Measurements from ENCODE around the gene PXDC1.
"Not testable (repeated sequence)": the region's sequence is repeated elsewhere in the genome, so short reads cannot be mapped to it uniquely, and the experiment has no call there.

The PXDC1 gene

DNA sequence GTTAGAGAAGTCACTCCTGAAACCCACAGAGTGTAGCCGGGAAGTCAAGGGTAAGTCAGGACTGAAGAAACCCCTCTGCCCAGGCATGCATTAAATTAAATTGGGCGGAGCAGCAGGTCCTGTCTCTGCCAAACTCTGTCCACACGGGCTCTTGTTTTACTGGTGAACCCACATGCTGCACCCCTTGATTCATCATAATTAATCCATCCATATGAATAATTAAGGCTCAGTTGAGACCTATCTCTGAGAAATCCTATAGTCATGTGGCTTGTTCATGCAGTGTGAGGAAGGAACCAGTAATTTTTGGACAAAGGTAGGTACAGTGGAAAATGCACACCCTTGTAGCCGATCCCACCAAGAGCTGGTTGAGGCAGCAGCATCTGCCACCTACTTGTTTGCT lies 43.0 kb downstream of the PXDC1 start:
- no peak for DNase-seq (ENCODE audit: low spot score)

DNA sequence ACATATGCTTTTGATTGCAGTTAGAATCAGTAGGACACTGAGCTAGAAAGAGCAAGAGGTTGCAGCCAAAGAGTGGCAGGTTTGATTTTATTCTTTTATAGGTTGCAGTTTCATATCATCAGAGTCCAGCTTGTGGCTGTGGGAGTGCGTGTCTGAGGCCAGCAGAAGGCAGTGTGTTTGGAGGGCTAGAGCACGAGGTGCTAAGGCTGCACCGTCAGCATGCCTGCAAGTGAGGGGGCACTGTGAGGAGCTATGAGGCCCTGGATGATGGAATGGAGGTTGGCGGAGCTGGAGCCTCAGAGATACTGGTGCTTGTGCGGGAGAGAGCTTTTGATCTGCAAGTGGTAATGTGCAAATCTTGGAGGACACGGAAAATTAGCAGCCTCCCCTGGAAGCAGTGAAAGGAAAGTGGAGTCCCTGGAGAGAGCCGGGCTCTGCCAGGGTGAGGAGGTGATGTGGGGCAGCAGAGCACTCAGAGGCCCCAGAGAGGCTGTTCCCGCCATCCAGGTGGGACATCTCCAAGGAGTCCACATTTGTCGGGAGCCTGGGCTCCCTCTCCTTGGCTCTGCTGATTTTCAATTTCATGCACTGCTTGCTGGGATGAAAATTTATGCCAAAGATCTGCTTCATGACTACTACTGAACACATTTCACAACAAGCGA lies 43.6 kb downstream of the PXDC1 start:
- DNase-seq (ENCODE audit: low spot score): no peak

DNA sequence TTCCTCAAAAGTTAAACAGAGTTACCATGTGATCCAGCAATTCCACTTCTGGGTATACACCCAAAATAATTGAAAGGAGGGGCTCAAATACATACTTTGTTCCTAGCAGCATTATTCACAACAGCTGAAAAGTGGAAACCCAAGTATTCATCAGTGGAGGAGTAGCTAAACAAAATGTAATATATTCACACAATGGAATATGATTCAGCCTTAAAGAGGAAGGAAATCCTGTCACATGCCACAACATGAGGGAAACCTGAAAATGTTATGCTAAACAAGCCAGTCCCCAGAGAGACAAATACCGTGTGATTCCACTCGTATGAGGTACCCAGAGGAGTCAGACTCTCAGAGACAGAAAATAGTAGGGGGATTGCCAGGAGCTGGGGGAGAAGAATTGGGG lies 44.5 kb downstream of the PXDC1 start:
- DNase-seq (ENCODE audit: low spot score): no peak

DNA sequence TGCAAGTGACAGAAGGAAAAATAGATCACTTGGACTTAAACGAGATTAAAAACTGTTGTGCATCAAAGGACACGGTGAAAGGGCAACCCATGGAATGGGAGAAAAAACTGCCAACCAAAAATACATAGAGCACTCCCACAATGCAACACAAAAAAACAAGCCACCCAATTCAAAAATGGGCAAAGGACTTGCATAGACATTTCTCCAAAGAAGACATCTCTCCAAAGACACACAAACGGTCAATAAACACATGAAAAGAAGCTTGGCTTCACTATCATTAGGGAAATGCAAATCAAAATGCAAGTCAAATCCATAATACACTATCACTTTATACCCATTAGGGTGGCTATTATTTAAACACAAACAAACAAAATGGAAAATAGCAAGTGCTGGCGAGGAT lies 45.0 kb downstream of the PXDC1 start:
- no peak for DNase-seq (ENCODE audit: low spot score)

DNA sequence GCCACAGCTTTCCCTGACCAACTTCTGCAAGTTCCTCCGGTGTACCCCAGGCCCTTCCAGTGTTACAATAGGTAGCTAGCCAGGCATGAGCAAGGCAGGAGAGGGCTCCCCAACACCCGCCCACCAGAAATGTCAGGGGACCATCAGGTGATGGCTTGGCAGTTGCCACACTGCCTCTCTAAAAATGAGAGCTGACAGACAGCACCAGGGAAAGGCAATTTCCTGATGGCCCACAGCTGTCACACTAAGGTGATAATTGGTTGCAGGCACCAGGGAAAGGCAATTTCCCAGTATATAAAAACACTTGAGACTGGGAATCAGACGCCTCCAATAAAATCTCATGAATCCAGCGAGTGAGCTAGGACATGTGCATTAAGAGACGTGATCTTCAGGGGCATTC lies 49.9 kb downstream of the PXDC1 start:
- no peak for DNase-seq (ENCODE audit: low spot score)

DNA sequence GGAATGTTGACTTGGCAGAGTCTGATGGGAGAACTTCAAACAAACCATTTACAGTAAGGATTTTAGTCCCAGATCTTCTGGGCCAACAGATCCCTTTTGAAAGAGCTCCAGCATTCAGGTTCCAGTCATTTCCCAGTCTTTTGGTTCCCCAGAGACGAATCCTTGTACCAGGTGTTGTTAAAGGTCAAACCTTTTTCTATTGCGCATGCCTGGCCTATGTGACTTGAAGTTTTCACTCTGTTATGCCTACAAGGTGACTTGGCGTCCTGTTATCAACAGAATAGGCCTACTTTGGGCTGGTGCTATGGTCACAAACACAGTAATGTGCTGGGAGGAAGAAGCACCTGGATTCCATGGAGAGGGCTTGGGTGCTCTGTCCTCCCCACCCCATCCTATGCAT lies 52.3 kb downstream of the PXDC1 start:
- no peak for DNase-seq (ENCODE audit: low spot score)

DNA sequence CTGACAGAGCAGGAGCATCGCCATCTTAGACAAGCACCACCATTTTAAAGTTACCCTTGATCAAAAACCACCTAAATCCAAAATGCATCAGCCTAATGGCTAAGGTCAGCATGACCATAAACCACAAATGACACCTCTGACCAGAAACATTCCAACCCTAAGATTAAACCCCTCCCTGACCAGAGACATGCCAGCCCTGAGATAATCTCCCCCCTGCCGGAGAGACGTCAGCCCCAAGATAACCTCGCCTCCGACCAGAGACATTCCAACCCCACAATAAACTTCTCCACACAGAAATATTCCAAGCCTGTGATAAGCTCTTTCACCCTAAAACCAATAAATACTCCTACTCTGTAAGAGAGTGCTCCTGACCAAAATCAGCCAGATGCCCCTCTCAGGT lies 53.5 kb downstream of the PXDC1 start:
- DNase-seq (ENCODE audit: low spot score): no peak

DNA sequence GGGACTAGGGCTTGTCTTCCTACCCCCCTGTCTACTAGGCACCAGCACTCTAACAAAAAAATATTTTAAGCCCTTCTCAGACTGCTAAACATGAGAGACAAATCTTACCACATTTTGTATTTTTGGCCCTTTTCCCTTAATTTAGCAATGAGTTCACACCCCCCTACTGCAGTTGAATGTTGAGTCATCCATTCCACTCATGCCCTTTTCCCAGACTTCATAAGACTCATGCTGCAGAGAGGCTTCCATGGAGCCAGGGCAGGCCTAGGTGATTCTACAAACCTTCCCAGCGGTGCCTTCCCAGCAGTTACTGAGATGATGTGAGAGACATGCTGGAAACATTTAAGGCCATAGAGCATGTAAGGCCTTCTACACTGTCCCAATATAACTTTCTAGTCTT lies 53.9 kb downstream of the PXDC1 start:
- no peak for DNase-seq (ENCODE audit: low spot score)

DNA sequence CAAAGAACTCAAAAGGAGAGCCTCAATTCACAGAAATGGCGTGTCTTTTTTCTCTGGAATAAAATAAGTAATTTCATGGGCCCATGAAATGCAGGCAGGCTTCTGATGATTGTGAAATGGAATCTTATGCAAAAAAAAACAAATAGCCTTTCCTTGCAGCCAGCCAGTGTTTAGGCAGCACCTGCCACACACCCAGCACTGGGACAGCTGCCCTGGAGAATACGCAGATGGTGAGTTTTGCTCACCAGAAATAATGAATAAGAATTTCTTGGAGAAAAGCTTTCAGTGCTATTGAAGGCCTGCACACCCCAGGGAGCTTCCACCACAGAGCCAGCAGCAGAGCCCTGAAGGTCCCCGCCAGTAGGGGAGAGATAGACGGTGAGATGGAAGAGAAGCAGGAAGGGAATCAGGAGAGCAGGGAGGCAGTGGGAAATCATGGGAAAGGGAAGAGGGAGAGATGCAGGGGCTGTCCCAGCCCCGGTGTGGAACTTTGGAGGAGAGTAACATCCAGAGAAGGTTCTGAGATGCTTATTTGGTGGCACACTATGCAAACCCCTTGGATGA lies 54.9 kb downstream of the PXDC1 start:
- DNase-seq (ENCODE audit: low spot score): no peak

DNA sequence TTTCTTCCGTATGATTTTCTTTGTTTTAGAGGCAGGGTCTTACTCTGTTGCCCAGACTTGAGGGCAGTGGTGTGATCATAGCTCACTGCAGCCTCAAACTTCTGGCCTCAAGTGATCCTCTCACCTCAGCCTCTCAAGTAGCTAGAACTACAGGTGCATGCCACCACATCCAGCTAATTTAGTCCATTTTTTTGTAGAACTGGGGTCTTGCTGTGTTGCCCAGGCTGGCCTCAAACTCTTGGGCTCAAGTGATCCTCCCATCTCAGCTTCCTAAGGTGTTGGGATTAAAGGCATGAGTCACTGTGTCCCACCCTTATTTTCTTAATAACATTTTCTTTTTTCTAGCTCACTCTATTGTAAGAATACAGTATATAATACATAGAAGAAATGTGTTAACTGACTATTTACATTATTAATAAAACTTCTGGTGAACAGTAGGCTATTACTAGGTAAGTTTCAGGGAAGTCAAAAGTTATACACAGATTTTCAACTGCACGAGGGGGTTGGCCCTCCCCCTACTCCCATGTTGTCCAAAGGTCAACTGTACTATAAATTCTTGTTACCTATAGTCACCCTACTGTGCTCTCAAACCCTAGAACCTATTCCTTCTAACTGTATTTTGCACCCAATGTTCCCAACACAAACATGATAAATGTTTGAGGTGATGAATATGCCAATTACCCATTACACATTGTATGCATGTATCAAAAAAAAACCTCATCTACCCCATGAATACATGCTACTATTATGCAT lies 56.3 kb downstream of the PXDC1 start:
- no peak for DNase-seq (ENCODE audit: low spot score)

DNA sequence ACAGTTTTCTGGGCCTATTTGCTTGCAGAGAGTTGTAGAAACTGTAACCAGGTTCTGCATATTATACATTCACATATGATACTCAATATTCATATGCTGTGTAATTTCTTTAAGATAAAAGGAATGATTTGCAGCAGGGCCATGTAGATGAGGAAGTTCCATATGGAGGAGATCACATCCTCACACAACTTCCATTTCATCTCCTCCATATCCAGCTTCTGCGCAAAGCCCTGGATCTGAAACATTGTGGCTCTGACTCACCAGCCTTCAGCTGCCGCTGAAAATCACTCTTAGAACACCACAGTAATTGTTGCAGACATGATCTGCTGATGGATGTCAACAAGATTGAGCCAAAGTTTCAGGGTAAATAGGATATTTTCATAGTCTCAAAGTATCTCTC lies 57.7 kb downstream of the PXDC1 start:
- no peak for DNase-seq (ENCODE audit: low spot score)

DNA sequence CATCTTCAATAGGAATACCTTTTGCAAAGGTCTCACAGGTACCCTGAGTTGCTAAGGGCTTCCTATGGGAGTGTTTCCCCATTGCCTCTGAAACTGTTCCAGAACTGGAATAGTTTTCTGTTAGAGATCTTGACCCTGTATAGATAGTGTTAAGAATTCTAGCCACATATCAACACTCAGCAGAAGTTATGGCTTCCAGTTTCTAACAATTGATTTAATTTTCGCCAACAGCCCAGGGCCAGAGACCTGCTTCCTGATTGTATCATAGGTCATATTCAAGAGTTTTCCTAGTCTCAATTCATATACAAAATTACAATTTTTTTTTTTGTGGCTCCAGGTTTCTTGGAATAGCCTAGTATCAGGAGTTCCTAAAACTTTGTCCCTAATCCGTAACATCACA lies 61.0 kb downstream of the PXDC1 start:
- DNase-seq (ENCODE audit: low spot score): no peak

DNA sequence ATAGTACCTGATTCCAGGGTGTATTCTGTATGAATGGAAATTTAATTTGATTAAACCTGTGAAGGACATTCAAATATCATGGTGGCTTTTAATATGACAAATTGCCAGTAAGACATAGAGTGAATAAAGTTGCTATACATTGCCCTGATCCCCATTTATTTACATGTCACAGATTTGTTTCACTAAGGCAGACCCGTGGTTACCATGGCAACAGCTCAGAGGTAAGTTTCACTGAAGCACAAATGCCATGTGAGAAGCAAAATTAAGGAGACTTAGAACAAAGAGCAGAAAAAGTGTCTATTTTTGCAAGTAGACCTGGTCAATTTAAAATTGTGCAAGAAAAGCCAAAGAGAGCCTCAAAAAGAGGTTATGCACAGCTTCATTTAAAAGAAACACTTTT lies 63.7 kb downstream of the PXDC1 start:
- no peak for DNase-seq (ENCODE audit: low spot score)

DNA sequence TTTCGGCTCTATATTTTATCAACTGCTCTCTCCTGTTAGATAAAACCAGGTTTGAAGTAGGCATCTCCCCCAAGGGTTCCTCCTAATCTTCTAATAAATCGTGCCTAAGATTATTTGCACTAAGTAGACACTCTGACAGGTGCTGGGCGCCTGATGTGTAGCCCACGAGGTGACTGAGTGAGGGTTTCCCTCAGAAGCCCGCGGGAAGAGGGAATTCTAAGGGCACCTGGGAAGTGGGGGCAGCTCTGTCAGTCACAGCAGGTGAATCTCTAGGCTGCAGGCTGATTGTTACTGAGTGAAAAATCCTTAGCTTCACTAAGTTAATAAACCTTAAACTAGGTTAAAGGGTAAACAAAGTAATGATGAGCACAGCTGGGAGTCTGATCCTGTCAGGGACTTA lies 68.2 kb downstream of the PXDC1 start:
- DNase-seq (ENCODE audit: low spot score): no peak

DNA sequence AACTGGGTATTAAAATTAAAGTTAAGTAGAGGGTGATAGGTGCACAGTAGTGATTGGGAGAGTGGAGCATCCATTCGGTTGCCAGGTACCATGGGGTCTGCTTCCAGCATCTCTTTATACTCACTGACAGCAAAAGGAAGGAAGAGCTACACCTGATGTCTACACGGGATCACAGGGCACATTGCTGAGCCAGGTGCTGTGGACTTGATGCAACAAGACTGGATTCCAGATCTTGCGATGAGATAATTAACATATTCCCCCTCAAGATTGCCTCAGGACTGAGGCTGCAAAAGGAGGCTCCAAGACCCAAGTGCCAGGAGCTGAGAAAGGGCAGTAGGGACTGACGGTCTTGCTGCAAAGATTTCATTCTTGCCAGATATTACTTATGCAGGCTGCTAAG lies 72.6 kb downstream of the PXDC1 start:
- DNase-seq (ENCODE audit: low spot score): no peak

DNA sequence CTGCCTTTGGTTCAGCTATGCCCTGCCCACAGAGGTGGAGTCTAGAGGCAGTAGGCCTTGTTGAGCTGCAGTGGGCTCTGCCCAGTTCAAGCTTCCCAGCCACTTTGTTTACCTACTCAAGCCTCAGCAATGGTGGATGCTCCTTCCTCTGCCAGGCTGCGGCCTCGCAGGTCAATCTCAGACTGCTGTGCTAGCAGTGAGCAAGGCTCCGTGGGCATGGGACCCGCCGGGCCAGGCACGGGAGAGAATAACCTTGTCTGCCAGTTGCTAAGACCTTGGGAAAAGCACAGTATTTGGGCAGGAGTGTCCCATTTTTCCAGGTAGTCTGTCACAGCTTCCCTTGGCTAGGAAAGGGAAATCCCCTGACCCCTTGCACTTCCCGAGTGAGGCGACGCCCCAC lies 73.8 kb downstream of the PXDC1 start:
- not testable (repeated sequence) for DNase-seq (ENCODE audit: low spot score)

DNA sequence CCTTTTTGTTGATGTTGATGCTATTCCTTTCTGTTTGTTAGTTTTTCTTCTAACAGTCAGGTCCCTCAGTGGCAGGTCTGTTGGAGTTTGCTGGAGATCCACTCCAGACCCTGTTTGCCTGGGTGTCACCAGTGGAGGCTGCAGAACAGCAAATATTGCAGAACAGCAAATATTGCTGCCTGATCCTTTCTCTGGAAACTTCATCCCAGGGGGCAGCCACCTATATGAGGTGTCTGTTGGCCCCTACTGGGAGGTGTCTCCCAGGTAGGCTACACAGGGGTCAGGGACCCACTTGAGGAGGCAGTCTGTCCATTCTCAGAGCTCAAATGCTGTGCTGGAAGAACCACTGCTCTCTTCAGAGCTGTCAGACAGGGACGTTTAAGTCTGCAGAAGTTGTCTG lies 74.2 kb downstream of the PXDC1 start:
- not testable (repeated sequence) for DNase-seq (ENCODE audit: low spot score)
